ENCODE results near the gene CNTROB.
A peak's percentile ranks its signal among the peaks of the same experiment; 100 is the strongest.

DNA sequence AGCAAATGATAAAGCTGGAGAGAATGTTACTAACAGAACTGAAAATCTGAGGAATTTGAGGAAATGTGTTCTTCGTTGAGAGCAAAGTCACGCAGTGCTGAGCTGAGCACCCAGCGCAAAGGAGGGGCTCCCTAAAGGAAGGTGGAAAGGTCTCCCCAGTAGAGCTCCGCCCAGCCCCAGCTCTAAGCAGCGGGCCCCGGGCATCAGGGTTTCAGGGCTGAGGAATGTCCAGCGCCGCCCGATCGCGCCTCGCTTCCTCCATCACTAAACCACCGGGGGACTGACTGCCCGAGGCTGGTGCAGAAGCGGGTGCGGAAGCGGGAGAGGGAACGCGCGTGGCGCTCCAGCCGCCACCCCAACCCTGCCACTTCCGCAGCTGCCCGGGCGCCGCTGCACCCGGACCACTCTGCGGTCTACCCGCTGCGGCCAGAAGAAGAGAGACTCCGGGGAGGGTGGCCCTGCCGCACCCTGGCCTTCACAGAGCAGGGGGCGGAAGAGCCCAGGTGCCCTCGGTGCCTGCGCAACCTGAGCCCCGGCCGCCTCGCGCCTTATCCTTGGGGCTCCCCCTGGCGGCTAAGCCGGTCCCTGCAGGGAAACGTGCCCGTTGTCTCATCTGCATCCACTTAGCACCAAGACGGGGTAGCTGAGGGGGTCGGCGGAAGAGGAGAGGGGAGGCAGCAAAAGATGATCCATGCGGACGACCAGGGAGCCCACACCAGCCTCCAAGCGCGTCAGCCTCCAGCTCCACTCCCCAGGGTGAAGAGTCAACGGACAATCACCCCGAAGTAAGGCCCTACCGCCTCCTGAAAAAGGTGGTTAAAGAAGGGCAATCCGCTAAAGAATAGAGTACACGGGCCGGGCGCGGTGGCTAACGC, 58.0 kb downstream of the CNTROB start:
- TF ChIP-seq, protein P1, sequence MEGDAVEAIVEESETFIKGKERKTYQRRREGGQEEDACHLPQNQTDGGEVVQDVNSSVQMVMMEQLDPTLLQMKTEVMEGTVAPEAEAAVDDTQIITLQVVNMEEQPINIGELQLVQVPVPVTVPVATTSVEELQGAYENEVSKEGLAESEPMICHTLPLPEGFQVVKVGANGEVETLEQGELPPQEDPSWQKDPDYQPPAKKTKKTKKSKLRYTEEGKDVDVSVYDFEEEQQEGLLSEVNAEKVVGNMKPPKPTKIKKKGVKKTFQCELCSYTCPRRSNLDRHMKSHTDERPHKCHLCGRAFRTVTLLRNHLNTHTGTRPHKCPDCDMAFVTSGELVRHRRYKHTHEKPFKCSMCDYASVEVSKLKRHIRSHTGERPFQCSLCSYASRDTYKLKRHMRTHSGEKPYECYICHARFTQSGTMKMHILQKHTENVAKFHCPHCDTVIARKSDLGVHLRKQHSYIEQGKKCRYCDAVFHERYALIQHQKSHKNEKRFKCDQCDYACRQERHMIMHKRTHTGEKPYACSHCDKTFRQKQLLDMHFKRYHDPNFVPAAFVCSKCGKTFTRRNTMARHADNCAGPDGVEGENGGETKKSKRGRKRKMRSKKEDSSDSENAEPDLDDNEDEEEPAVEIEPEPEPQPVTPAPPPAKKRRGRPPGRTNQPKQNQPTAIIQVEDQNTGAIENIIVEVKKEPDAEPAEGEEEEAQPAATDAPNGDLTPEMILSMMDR (IDR thresholded peaks at IDR 0.05), result peak; percentile 99
- no peak for TF ChIP-seq EZH2 (IDR thresholded peaks at IDR 0.05; ENCODE audit: borderline replicate concordance, insufficient read depth, low read depth, low read length, poor library complexity, severe bottlenecking)
